NCI-H146 (cell line): ENCODE results near the gene CLIC5.

Experiments used
- DNase-seq: peaks from one replicate; lab custom pipeline; 2025; lab: John Stamatoyannopoulos, UW

Gene CLIC5

DNA sequence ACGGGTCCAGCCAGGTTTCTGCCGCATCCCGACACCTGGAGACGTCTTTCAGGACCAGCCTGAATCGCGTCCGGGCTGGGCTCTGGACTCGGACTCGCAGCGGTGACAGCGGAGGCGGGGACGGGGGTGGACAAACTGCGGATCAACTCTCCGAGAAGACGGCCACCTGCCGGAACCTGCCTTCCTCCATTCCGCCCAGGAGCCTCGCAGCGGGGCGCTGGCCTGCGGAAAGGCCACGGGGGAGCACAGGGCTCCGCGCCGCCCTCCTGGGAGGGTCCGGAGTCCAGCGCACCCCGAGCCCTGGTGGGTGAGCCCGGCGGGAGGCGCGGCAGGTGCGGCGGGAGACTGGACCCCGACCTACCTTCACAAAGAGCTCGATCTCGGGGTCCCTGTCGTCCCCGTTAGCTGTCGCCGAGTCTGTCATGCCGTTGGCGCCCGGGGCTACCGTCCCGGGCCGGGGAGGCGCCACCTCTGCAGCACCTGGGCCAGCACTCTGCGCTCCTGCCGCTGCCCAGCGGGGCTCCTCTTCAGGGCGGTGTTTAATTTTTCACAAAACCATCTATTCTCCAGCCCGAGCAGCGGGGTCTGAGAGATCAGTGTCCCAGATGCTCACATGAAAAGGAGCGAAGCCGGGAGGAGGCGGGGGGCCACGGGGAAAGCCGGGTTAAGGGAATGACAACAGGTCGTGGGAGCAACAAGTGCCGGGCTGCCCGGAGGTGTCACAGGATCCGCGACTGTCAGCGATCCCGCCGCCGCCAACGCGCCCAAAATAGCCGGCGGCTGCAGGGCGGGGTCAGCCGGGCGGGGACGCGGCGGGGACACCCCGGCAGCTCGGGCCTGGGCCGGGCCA is at the start of gene CLIC5:
Gene CLIC5 (minus strand): TSS at position 742 of the 850 bp plus-strand sequence. CDS start 318 bp downstream, at position 424.
- DNase-seq: peak; percentile 47

DNA sequence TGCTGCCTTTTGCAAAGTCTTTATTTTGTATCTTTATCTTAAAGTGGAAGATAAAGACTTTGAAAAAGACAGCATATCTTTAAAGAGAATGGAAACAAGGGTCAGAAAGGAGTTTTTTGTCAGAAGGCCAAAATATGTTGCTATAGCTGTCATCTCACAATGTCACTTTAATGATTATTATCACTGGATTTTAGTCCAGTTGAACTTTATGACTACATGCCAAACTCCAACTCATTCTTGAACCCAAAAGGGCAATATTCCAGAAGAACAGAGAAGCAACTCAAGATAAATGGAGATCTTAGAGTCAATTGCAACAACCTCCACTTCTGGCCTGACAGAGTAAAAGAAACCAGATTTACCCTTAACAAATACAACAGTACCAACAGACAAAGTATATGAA is 47.3 kb upstream of the CLIC5 start:
- DNase-seq: no peak

DNA sequence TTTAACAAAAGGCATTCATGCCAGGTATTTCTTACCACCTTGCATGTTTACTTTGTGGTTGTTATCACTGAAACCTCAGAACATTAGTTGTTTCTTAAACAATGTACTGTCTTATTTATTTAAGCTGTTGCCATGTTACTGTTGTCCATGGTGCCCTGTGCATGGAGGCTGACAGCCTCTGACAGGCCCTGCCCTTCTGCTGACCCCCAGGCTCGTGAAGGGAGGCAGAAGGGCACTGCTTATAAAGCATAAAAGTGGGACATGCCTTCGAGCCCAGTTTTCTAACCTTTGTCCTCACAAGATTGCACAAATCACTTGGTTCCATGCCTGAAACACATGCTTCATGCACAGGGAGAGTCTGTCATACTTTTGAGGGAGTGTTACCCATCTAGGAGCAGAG is 46.7 kb upstream of the CLIC5 start:
- no peak for DNase-seq

DNA sequence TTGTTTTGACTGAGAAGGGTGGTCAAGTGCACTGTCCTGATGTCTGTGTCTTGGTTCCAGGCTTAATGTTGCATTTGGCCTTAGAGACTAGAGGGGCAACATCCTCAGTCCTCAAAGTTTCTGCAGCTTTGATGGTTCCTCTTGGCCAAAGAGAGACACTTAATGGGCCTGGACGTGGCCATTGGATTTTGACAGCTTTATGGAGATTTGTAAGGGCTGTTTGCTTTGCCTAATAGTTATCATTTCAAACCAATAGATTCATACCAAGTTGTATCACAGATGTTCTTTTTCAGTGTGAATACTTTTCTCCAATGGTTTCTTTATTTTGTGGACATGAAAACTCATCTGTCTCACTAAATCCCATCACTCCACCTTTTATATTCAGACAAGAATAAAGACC is 45.8 kb upstream of the CLIC5 start:
- DNase-seq: no peak

DNA sequence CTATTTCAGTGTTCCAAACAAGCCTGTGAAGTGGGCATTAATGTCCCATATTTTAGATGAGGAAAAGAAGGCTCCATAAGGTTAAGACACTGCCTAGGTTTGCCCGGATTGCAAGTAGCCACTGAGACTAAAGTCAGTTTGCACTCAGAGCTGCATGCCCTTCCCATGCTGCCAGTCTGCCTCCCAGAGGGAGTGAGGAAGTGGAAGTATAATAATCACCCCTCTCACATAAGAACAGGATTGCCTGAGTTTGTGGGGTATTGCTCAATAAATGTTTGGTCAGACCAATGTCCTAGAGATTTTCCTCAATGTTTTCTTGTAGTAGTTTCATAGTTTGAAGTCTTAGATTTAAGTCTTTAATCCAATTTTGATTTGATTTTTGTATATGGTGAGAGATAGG is 43.9 kb upstream of the CLIC5 start:
- DNase-seq: no peak

DNA sequence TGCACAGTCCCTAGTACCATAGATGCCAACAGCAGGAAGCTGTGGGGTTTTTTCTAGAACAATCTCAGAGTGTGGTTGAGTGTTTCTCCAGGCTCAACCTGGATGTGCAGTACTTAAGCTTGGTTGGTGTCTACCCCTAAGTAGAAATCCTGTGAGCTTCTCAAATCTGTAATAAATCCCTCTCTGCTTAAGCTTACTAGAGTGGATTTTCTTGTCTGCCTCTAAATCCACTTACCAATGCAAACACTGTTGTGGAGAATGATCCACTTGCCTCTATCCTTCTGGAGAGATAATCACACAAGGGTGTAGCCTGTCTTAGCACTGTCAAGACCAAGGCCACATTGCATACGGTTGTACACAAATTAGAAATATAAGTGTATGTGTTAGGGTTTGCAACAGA is 43.3 kb upstream of the CLIC5 start:
- no peak for DNase-seq

DNA sequence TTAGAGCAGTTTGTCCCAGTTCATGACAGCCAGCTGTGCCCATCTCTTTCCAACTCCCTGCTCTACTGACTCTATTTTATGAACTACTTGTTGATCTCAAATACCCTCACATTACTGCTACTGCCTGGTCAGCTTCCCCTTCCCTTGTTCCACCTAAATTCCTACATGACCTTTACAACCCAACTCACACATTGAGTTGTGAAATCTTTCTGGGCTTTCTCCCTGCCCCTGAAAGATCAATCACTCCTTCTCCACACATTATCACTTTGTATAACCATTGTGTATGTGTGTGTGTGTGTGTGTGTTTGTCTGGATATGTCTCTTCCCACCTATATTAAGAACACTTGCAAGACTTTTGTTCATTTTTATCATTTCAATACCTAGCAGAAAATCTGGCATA is 42.1 kb upstream of the CLIC5 start:
- no peak for DNase-seq

DNA sequence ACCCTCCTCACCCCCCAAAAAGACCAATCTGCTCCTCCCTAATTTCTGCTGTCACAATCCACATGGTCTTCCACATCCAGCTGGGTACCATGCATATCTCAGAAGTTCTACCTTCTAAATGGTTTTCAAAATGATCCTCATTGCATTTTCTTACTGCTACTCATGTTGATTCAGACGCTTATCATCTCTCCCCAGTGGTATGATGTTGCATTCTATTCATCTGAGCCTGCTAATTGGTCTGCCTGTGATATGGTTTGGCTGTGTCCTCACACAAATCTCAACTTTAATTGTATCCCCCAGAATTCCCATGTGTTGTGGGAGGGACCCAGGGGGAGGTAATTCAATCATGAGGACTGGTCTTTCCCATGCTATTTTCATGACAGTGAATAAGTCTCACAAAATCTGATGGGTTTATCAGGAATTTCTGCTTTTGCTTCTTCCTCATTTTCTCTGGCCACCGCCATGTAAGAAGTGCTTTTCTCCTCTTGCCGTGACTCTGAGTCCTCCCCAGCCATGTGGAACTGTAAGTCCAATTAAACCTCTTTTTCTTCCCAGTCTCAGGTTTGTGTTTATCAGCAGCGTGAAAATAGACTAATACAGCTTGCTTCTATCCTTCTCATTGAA is 41.4 kb upstream of the CLIC5 start:
- no peak for DNase-seq

DNA sequence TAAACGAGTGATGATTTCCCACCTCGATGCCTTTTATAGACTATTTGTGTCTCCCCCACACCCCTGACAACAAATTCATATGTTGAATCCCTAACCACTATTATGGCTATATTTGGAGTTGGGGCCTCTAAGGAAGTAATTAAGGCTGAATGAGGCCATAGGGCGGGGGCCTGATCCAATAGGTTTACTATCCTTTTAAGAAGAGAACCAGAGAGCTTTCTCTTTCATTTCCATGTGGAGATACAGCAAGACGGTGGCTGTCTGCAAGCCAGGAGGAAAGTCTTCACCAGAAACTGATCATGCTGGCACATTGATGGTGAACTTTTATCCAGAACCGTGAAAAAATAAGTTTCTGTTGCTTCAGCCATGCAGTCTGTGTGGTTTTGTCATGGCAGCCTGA is 38.9 kb upstream of the CLIC5 start:
- DNase-seq: no peak

DNA sequence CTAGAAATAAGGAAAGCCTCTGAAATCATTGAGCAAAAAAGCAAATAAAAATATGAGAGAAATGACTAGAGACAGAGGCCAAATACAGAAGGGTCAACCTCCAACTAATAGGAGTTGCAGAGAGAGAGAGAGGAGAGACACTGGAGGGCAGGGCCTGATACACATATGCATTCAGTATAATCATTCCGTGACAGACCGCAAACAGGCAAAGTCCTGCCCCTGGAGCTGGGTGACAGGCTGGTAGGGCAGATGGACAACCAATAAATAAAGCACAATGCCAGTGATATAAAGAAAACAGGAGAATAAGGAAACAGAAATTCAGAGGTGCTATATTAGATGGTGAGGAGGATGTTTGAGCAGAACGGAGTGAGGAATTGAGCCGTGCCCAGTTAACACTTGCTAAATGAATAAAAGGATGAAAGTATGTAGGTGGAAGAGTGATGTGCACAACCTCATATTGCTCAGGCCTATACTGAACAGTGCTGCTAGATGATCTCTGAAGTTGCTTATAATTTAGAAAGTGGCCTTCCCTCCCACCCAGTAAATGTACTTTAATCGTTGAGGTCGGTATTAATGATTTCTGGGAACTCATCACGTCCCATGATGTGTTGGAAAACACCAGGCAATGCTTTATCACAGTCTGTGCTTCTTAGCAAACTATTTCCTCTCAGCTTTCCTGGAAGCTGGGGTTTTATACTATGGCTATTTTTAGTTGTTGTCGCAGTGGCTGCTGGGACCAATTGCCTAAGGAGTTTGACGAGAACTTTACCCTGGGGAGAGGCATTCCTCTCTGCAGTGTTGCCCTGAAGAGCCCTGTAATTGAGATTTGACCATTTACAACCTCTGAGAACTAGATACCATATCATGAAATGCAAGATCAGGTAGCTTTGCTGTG is 37.6 kb upstream of the CLIC5 start:
- DNase-seq: no peak

DNA sequence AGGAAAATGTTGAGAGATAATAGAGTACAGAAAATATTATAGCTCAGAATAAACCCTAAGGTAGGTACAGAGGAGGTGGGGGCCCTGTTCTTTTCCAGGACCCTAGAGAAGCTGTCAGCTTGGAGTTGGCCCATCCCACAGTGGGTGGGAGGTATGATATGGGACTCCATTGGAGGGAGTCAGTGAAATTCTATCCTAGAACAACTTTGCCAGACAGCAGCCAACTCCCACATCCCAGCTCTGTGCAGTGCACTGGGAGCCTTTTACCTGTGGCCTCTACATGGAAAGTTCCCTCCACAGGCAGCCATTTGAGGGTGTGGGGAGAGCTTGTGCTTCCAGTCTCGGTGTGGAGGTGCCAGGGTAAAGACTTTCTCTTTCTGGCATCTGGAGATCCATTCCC is 36.8 kb upstream of the CLIC5 start:
- no peak for DNase-seq

DNA sequence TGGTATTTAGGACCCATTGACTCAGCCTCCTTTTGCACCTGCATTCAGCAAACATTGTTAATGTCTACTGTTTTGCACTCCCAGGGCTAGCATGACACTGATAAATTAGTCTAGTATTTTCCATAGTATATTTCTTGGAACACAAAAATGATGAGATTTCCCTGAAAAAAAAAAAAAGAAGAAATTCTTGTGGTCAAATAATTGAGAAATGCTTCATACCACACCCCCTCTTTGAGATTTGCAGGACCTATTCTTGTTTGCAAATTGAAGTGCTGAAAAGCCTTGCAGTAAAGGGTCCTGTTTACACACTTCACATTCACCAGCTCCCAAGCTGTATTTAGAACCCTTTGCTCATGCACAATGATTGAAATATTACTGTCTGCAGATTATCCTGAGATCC is 36.3 kb upstream of the CLIC5 start:
- DNase-seq: no peak

DNA sequence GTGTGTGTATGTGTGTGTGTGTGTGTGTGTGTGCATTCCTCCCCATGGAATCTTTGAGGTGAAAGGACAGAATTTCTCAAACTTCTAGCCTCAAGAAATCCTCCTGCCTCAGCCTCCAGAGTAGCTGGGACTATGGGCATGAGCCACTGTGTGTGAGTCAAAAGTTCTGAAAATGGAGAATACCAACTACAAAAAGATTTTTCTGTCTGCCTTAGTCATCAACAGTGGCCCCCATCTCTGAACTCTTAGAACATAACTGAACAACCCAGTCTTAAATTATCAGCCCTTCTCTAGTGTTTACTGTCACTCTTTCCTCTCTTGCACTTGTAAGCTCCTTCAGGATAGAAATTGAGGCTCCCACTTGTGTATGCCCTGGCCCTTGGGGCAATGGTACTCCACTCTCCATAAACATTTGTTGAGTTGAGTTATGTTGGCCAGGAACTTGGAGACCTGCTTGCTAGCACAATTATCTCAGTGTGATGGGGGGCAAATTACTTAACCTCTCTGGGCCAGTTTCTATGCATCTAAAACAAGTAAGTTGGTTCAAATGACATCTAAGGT is 35.3 kb upstream of the CLIC5 start:
- DNase-seq: no peak

DNA sequence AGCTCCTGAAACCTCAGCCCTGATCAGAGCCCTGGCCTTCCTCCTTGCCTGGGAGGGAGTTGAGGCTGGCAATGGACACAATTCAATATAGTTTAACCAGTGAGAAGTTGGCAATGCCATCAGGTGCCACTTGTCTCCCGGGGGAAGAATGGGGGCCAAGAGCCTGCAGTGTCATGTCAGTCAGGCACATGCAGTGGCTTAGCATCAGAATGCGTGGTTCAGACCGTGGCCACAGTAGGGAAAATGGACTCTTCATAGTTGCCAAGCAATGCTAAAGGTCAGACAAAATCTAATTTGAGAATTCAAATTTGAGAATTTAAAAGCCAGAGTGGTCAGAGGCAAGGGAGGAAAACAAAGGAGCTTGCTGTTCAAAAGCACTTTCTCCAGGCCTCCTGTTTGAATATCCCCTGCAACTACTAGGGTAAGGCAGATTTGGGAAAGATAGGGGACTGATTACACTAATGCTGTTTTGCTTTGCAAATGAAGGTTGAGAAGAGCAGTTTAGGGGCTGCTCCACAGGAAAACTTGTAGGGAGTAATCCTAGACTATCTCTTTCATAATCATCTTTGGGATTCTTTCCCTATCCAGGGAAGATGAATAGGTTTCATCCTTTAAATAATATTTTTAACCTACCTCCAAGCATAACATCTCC is 33.1 kb upstream of the CLIC5 start:
- no peak for DNase-seq

DNA sequence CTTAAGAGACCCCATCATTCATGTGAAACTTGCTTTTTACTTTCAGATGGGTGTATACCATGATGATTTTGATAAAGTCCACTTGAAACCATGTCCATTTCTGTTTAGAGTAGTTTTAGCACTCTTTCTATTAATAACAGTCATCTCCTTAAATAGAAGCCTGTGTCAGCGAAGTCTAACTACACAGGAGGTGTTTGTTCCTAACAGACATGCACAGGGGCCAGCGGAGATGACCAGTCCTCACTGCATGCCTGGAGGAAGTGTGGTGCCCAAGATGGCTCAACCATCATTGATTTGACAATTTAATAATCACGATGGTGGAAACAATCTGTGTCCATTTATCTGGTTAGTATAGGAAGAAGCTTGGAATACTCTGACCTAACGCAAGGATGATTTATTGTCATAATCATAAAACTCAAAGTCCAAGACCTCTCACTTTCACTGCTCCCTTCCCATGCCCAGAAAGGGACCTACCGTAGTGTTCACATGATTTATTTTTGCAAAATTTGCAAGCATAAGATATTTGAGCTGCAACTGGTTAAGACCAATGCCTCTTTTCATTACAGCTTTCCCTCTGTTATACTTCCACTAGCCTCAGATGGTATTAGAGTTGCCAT is 31.0 kb upstream of the CLIC5 start:
- DNase-seq: no peak

DNA sequence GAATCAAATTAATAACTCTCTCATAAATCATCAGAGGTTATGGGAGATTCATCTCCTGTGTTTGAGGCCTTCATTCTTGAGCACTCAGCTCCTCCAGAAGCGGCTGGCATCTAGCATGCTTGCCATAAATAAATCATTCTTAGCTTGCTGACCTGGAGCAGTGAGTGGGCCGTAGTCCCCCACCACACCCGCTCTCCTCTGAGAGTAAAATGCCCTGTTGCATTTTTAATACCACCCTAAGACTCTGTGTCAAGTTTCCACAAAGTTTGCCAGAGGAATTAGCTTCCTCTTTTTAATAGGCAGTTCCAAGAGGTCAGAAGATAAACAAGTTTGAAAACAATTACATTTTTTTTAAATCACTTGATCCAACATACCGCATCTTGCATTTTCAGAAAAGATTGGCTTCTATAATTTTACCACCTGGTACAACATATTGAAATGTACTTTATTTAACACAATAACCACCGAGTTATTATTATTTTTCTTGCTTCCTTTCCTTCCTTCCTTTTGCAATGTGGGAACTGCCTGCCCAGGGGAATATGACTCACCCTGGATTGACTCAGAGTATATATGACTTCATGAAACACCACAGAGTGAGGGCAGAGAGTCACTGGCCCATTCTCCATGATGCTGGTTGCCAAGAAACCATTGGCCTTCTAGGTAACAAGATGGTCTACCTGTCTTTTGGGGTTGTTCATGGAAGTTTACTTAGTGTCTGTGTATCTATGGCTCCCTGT is 29.4 kb upstream of the CLIC5 start:
- no peak for DNase-seq

DNA sequence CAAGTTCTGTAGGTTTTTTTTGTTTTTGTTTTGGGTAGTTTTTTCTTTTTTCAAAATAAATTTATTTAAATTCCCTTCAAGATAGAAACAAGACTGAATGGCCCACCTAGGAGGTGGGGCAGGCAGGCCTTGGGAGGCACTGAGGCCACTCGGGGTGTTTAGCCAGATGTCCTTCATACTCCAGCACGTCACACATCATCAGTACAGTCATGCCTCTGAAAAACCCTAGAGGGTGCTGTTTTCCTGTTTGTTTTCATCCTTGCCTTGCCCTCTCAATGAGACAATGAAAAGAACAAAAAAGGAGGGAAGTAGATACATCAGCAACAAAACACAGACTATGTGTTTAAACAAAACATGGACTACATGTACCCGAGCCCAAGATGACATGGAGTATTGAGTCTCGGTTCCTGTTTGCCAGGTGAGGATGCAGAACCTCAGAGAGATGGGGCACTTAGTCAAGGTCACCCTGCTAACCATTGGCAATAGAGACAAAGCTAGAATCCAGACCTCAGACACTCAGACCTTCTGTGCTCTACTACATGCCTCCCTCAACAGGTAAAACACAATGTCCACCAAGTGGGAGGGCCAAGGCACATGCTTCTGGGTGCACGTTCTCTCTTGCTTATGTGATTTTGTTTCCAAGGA is 26.8 kb upstream of the CLIC5 start:
- DNase-seq: peak; percentile 6

DNA sequence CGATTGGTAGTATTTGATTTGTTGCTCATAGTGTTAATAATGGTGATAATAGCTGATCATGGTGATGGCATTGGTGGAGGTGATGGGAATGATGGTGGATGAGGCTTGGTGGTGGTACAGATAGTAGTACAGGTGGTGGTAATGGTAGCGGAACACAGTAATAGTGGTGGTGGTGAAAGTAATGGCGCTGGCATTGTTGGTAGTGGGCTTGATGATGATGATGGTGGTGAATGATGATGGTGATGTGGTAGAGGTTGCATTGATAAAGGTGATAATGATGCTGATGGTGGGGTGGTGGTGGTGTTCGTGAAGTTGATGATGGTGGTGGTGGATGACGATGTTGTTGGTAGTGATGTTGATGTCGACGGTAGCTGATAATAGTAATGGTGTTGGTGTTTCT is 24.6 kb upstream of the CLIC5 start:
- DNase-seq: no peak

DNA sequence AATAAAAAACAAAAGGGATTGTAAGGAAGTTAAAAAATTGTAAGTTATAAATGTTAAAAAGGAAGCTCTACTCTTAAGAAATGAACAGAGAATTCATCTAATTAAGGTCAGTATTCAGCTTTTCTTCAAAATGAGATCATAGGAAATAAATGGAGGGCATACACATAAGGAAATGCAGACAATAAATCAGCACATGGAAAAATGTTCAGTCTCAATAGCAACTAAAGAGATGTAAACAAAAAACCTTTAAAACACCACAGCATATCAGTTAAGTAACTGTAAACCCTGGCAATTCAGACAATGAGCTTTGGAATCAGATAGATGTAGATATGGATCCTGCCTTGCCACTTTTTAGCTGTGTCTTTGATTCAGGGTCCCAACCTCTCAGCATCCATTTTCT is 24.0 kb upstream of the CLIC5 start:
- DNase-seq: no peak

DNA sequence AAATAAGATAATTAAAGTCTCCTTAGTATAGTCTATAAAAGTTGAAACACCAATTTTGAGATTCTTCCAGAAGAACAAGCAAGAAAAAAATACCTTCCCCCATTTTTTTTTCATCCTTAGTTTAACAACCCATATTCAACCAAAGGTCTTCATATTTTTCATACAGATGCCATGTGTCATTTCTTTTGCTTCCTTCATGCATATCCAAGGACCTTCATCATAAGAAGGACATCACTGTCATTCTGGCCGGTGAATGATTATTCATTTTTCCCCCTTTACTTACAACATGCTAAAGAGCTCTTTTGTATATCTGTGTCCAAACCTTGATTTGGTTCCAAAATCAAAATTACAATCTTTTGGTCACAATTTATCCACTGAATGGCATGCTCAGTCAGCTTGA is 21.3 kb upstream of the CLIC5 start:
- DNase-seq: no peak
